Stimulated activated CD8-positive, alpha-beta memory T cell treated with anti-CD3 and anti-CD28 coated beads, Interleukin-4, amount 100 ng/mL, for 4 hours (primary cell): Measurements from ENCODE around the gene APOM.

Experiments used
- DNase-seq, 2 donors: peaks; one replicate each; pipeline ENCODE4 v3.0.0-alpha.2; 2020; ENCODE audit warnings: low read depth in 2 of 2, low spot score in 1 of 2

APOM gene

DNA sequence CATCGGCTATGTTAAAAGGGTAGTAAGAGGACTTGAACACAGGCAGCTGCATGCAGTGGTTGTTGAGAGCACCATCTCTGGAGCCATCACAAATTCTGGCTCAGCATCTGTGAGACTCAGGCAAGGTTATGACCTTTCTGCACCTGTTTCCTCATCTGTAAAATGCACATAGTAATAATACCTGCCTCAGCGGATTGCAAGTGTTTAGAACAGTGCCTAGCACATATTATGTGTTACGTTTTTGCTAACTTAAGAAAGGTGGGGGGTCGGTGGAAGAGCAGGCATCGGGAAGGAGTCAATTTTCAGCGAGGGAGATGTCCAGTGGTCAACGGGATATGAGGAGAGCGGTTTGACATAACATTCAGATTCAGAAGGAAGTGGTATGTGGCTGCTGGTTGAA is 22.3 kb downstream of the APOM start:
- no peak for DNase-seq

DNA sequence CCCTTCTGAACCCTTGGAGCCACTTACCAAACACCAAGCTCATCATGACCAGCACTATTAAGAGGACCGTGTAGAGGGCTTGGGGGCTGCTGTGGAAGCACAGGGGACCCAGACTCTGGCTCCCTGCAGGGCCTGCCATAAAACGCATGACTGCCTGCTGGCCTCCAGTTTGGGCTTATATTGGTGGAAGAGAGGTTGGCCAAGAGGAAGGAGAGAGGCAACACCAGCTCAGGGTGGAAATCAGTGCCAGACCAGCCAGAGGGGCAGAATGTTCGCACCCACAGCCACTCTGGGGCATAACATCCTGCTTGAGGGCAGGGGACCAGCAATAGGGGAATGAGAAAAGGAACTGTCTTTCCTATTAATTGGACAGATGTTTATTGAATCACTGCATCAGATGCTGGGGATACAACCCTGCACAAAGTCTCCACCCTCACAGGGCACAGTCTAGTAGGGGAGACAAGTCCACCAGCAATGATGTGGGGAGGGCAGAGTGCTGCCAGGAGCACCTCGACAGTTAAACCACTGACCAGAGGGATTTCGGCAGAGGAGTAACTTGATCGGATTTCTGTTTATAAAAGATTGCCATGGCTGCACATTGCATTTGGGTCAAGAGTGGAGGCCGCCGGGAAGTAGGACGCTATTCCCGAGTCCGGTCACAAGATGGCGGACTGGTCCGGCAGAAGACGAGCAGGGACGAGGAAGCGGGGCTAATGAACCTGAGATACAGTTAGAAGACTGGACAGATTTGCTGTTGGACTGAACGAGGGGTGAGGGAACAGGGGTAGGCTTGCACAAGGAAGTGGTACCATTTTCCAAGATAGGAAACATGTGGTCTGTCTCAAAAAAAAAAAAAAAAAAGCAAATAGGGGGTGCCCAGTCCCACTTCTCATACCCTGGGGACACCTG is 24.8 kb downstream of the APOM start, which contains the start of gene LY6G5C:
Gene LY6G5C (minus strand): TSS at position 842 of the 909 bp plus-strand sequence. CDS start 694 bp downstream, at position 148.
- DNase-seq, result peak in 1 of 2 donors; percentile 28

DNA sequence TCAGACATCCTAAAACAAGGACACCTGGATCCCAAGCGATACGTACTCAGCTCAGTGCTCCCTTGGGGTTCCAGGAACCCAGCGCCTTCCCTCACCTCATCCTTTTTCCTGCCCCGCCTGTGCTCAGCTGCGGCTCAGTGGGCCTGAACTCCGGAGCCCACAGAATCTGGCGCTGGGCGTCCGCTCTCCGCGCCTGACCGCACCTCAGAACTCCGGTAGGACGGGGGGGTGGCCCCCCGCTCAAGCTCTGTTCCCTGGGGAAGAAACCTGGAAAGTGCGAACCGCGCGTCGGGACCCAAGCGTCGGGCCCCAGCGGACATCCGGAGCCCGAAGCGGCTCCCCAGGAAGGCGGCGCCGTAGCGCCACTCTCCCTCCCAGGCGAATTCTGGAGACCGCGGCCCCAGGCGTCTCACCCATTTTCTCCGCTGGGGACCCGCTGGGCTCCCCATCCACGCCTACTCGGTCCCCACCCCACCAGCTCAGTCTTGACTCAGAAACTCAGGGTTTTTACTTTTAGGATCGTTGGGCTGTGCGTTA is 25.5 kb downstream of the APOM start:
- no peak for DNase-seq

DNA sequence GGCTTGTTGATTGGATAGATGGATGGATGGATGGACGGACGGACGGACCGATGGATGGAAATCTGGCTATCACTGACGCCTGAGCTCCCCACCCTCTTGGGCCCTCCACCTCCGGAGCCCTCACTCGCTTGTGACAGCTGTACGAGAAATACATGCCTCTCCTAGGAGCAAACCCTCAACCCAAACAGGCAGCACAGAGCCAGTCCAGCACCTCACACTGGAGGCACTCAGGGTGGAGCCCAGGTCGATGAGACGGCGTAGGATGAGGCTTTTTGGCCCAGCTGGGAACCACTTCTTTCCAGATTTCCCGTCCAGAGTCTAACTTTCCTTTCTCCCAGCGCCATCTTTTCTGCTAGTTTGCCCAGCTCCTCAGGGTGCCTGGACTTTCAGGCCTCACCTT is 27.9 kb downstream of the APOM start:
- DNase-seq, result no peak

DNA sequence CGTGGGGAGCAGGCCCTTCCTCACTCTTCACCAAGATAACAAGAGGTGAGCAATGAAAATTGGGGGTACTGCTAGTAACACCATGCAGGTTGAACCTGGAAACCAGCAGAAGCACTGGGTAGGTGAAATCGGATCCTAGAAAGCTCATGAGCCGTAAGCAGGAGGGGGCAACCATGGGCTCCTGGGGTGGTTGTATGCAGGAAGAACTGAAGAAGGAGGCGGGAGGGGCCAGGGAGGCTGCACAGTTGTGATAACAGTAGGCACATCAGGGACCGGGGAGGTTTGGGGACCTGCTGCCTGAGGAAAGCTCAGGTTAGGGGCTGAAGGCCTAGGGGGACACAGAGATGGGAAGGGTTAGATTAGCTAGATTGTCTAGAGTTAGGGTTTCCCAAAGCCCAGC is 30.8 kb downstream of the APOM start:
- DNase-seq, result no peak

DNA sequence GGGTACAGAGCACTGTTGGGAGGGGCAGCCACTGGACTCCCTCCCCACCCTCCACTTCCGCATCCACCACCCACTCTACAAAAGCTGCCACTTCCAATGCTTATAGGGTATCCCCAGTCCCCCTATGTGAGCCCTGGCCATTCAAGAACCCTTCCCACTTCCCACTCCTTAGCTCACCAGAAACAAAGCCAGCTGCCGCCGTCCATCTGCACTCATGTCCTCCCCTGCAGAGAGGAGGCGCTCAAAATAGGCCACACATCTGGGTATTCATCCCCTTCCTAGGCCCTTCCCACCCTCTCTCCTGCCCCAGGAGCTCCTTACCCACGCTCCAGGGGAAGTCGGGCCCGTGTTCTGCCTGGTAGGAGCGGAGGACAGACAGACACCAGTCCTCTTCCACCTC is 31.6 kb downstream of the APOM start:
- DNase-seq, result no peak

DNA sequence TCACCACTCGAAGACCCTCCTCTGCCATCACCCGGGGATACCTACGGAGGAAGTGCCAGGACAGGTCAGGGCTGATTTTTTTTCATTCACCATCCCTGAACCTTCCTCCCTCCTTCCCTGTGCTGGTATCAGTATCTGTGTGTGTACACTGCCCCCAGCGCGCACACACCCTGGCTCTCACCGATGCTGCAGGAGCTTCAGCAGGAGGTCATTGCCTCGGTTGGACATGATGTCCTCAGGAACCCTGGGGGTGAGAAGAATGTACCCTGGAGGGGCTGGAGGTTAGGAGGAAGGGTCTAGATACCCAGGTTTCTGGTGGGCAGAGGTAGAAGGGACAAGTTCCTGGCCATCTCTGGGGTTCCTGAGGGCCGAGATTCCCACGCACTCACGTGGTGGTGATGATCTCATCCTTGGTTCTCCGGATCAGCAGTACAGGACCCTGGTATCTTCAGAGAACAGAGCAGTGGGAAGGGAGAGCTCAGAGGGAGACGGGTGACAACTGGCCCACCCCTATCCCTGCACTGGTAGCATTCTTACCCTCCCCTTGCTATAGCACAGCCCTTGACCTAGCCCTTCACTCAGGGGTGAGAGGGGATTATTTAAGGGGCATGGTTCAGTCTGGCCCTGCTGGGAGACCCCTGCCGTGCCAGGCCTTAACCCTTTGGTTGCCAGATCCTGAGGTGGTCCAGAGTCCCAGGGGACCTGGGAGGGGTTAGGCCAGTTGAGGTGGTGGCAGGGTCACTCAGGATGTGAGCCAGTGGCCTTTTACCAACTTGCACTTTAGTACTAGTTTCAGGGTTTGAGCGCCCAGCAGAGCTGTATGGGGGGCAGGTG is 32.4 kb downstream of the APOM start:
- no peak for DNase-seq

DNA sequence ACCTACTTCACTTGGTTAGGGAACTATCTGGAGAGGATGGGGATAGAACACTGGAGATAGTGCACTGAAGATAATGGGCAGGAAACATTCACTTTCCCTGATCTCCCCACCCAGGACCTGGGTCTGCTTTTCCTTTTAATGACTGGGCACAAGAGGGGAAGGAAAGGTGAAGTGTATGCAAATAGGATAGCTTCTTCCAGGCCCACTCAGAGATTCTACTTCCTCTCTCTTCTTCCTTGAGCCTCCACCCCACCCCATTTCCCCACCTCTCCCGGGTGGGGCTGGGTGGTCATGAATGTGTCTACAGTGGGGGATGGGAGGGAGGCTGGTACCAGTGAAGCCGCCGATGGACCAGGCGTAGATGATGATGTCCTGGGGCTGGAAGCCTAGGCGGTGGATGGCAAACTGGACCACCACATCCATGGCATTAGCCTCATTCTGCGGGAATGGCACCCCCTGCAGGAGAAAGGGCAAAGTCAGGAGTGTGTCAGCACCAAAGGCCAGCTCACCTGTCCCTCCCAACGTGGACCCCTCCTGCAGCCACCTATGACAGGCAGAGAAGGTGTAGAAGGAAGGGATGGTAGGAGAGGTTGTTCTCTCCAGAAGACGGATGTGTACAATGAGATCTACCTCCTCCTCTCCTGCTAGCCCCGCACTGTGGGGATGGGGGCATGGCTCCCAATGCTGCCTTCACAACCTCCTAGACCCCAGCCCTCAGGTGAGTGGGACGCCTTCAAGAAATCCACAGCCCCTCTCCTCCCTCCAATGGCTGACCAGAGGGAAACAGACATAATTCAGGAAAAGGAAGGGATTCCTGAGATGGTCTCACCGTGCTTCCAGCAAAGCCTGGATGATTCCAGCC is 33.8 kb downstream of the APOM start:
- no peak for DNase-seq

DNA sequence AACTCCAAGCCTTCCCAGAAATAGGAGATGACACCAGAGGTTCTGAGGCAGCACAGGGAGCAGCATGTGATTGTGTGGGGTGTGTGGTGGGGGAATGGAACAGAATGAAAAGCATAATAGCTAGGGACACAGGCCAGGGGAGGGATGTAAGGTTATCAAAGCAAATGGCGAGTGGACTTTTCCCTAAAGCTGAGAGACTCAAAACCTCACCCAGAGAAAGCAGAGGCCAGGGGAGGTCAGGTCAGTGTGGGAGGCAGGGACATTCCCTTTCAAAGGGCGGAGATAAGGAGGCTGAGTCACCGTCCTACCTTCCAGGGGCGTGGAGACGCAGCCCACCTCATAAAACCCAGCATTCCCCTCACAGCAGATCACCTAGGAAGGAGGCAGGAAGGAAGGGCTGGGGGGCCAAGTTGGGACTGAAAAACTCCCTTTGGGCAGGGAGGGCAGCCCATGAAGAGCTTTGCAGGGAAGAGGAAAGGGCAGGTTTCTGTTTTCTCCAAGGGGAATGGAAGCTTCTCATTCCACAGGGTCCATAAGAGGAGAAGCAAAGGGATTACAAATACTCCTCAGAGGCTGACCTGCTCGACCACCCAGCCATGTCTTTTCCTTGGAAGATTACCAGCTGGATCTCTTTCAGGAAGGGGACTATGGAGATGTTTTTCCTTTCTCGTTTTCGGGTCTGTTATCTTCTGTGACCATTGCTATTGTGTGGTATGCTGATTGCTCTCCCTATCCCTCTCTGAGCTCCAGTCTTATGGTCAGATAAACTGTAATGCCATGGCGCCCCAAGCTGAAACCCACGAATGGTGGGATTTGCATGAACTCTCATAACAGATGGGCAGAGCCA is 34.8 kb downstream of the APOM start:
- no peak for DNase-seq

DNA sequence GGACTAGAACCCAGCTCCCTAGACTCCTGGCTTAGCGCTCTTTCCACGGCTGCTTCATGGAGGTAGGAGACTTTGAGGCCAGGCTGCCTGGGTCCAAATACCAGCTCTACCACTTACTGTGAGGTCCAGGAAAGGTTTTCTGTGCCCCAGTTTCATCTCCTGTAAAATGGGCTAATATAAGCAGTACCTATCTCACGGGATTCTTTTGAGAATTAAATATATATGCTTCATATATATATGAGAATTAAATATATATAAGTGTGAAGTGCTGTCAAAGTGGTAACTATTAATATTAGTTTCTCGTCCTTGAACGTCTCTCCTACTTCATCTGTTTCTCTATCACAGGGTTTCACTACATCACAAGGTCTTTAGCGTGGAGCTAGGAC is 35.4 kb downstream of the APOM start:
- DNase-seq, result no peak

DNA sequence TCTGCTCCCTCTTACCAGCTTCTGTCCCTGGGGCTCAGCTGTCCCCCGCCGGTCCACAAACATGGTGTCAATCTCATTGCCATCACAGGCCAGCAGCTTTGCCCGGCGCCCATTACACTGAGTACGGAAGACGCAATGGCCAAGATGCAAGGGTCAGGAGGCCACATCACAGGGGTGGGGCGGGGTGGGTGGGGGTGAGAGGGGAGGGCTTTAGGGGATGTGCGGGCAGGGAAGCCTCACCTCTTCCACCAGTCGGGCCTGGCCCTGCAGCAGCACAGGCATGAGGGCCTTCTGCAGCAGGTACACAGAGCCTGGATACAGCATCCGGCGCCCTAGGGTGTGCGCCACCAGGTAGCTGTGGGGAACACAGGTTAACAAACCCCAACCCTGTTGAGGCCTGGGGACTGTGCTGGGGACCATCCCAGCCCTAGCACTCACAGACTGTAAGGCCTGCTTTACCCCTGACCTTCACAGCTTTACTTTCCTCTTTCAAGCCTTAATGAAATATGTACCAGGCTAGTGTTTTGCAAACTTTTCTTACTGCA is 35.9 kb downstream of the APOM start:
- no peak for DNase-seq

DNA sequence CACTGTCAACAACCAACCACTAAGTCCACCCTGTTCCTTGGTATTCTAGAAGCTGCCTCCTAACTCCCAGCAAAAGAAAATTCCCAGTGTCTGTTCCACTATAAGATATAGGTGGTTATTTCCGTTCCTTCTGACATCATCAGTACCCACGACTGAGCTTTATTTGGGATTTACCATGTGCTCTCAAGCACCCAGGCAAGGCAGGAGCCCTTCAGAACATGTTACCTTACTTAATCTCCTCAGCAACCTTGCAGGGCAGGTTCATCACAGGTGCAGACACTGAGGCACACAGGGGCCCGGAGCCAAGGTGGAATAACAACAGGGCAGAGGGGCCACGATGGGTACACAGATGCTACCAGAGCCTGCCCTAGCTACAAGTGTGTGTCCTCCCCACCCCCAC is 36.7 kb downstream of the APOM start:
- no peak for DNase-seq

DNA sequence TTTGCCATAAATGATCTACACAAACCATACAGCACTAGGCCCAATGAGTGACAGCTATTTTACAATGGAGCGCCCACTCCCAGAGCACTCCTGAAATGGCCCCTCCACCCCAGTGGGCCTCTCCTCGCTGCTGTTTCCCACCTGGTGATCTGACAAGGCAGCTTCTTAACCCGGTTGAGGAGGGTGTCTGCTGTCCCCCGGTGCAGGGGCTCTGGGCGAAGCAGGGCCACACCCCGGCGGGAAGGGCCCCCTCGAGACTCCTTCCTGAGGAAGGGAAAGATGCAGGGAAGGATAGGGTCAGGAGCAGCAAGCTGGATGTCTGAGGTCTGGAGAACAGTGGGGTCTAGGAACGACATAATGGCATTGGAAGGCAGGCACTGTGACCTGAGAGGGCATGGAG is 37.2 kb downstream of the APOM start:
- no peak for DNase-seq

DNA sequence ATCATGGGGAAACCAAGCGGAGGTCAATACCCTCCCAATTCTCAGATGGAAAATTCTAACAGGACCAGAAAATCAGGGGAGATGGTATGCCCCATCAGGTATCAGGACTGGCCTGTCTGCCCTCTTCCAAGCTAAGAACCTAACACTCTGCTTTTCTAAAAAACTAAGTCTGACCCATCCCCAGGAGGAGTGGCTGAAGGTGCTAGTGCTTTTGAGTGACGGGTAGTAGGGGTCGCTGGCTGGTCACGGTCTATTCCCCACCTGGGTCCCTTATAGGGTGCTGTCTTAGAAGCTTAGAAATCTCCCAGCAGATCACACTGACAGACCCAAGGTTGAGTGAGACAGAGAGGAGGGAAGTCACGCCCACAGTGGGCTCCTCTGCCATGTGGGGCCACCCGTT is 37.8 kb downstream of the APOM start:
- DNase-seq, result no peak

DNA sequence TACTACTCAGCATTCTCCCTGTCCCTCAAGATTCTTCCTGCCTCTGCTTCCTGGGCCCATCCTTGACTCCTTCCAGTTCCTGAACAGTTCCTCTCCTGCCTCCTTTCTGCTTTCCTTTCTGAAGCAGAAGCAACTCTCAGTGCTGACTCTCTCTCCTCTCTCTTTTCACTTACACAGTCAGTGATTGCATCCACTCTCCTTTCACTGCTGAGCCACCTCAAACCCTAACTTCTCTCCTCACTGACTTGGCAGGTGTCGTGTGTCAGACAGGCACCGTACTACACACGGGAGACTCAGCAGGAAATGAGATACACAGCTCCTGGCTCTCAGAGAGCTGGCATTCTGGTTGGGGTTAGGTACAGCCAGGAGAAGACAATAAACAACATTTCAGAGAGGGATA is 41.9 kb downstream of the APOM start:
- DNase-seq, result no peak

DNA sequence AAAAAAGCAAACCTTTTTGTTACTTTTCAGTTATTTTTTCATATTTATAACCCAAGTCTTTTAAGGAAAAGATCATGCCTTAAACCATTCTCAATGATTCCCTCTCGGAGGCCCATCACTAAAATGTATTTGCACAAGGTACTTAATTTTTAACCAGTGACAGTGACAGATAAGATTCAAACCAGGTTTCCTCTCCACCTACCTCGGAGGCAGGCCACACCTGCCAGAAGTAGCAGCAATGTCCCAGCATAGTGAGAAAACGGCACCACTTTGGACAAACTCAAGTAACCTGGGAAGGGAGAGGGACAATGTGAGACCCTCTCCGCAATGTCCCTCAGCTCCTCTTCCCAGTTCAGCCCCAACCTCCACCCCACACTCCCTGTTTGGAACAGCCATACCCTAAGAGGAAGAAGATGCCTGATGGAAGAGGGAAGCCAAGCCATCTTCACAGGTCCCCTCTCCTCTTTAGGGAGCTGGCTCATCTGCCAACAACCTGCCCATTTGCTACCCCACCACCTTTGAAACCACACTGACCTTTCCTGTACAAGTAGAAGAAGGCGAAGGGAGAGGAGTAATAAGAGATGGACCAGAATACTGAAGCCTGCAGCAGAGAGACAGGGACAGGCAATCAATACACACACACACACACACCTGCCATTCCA is 45.2 kb downstream of the APOM start:
- no peak for DNase-seq

DNA sequence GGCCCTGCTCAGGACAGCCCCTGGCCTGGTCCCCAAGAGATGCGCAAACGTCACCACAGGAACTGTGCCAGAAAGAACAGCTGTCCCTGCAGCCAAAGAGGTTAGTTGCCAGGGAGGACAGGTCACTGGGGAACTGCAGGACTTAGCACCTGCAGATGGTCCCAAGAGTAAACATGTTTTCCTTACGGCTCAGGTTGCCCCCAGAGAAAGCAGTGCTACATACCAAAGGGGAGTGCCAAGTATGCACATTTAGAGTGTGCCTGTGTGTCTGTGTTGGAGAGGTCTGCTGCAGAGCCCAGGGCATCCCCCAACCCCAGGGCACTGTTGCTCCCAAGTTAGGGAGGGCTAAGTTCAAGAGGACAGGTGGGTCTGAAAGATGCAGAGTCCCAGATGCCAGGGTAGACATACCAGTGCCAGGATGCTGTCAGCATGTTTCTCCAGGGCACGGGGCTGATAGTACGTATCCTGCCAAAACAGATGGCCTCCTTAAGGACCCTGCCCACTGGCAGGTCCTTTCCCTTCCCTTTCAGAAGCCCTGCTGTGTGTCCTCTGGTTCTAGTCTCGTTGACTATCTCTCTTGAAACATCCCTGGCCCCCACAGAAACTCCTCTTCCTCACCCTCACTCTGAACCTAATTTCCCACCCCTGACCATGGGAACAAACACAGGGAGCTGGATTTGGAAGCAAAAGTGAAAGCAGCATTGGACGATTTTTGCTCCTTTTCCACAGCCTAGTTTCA is 46.1 kb downstream of the APOM start:
- no peak for DNase-seq

DNA sequence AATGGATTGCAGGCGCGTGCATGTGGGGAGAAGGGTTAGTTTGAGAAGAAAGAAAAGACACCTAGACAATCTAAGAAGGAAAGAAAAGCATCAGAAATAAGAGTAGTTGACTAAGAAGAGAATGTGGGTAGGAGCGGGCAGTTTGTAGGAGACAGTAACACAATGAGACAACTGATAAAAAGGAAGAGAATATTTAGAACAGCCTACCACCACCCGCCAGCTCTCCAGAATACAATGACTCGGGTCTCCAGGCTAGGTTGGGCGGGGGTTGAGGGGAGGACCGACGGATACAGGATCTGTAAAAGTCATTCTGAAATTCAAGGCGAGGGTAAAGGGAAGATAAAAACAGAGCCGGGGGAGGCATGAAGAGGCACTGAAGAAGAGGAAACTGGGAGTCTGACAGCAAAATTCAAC is 46.7 kb downstream of the APOM start:
- no peak for DNase-seq
